Measurements from ENCODE around the gene WSCD1. TPM values are rescaled to one million over a fixed set of nuclear protein-coding genes. Genes with fewer than 3 reads are reported as not detected.

Gene WSCD1
- total and polyA plus RNA-seq, 2 of the 4 experiments (the other 2 are of a cell fraction), result 0.07 TPM; not detected in 1

GRCh38 chr17:6046931-6047330 lies 23.2 kb upstream of the WSCD1 start:
- Histone ChIP-seq H2AK9ac (replicated peaks; ENCODE audit: low read depth, low read length, poor library complexity) (no peak overlapping the region), H3K79me1 (ENCODE audit: low read depth in 1 of 2, low read length in 2 of 2) (no peaks in the 10 kb centered on the region), H2BK120ac (ENCODE audit: low read depth, low read length) (no peak overlapping the region), H4K5ac (ENCODE audit: low read depth, low read length) (no peak overlapping the region), H2BK5ac (ENCODE audit: low read depth, low read length, poor library complexity, severe bottlenecking) (no peak overlapping the region), H4K91ac (ENCODE audit: insufficient read depth, low read depth, low read length) (no peak overlapping the region), H2BK15ac (ENCODE audit: low read depth, low read length) (no peak overlapping the region), H3K27me3 (ENCODE audit: control insufficient read depth, insufficient read depth, low read length) (no peaks in the 10 kb centered on the region), H3K23ac (ENCODE audit: low read depth, low read length) (no peak overlapping the region), H4K8ac (ENCODE audit: low read depth in 2 of 2, low read length in 2 of 2) (no peak overlapping the region), H3K36me3 (ENCODE audit: control insufficient read depth, insufficient read depth, low read length) (no peaks in the 10 kb centered on the region), H3K4me3 (ENCODE audit: insufficient read depth, low read depth, low read length) (no peak overlapping the region), H2AK5ac (ENCODE audit: low read depth, low read length) (no peak overlapping the region), H4K20me1 (ENCODE audit: insufficient read depth, low read length) (no peaks in the 10 kb centered on the region), H3K27ac (ENCODE audit: insufficient read depth, low read length) (no peak overlapping the region), H2BK20ac (ENCODE audit: low read depth, low read length) (no peak overlapping the region), H3K9ac (ENCODE audit: low read depth, low read length) (no peak overlapping the region), H3K56ac (ENCODE audit: extremely low read depth, insufficient read depth, low read length) (no peak overlapping the region), H3K9me3 (ENCODE audit: control insufficient read depth, insufficient read depth, low read length) (no peaks in the 10 kb centered on the region), H3K9me1 (ENCODE audit: insufficient read depth, low read length) (no peaks in the 10 kb centered on the region), H3K4me1 (ENCODE audit: control insufficient read depth, insufficient read depth, low read length) (no peaks in the 10 kb centered on the region), H2AFZ (replicated peaks; ENCODE audit: low read length, poor library complexity) (no peak overlapping the region), H3K4ac (ENCODE audit: low read depth, low read length) (no peak overlapping the region), H3K14ac (replicated peaks; ENCODE audit: low read depth, low read length) (no peak overlapping the region), H3K18ac (ENCODE audit: low read depth, low read length) (no peak overlapping the region), H3K4me2 (ENCODE audit: low read depth, low read length) (no peak overlapping the region)
- WGBS, 2 experiments (ENCODE audit: extremely low coverage in 2 of 2, insufficient read length in 1 of 2), result no CpG with 5 or more reads among the region's 1 CpG
- POLR2A ChIA-PET (ENCODE audit: unreplicated experiment), result no interaction called here
- CTCF ChIA-PET, result no interaction called here
- ATAC-seq (ENCODE audit: low read depth) (no peak), DNase-seq (no peak)
- dilution Hi-C loops (cut with HindIII; ENCODE audit: low sequenced_read_pairs, unreplicated experiment), result no loop called here
- no TSS peak for BruUV-seq (replicated peaks)
- TF ChIP-seq MXI1 (IDR thresholded peaks at IDR 0.05; ENCODE audit: borderline replicate concordance, low read depth, low read length) (no peak), SMC3 (IDR thresholded peaks at IDR 0.05; ENCODE audit: low read depth, low read length) (no peak), RAD21 (IDR thresholded peaks at IDR 0.05; ENCODE audit: low read length) (no peak), RCOR1 (IDR thresholded peaks at IDR 0.05; ENCODE audit: insufficient replicate concordance, low read length) (no peak), MAZ (IDR thresholded peaks at IDR 0.05; ENCODE audit: borderline replicate concordance, low read depth, low read length) (no peak), CHD1 (IDR thresholded peaks at IDR 0.05; ENCODE audit: low read depth, low read length) (no peak), MAFK (IDR thresholded peaks at IDR 0.05; ENCODE audit: low read depth, low read length) (no peak), ELK1 (IDR thresholded peaks at IDR 0.05; ENCODE audit: borderline replicate concordance, low read depth, low read length) (no peak), POLR2A (IDR thresholded peaks at IDR 0.05; ENCODE audit: low read depth, low read length) (no peak), CEBPB (IDR thresholded peaks at IDR 0.05; ENCODE audit: low read depth, low read length) (no peak), USF2 (IDR thresholded peaks at IDR 0.05; ENCODE audit: low read depth, low read length) (no peak), RFX5 (IDR thresholded peaks at IDR 0.05; ENCODE audit: low read depth, low read length) (no peak), NFE2L2 (IDR thresholded peaks at IDR 0.05; ENCODE audit: low read depth, low read length) (no peak), FOS (IDR thresholded peaks at IDR 0.05; ENCODE audit: low read depth, low read length) (no peak), BHLHE40 (IDR thresholded peaks at IDR 0.05; ENCODE audit: low read depth, low read length) (no peak)
- TF ChIP-seq, protein P1, sequence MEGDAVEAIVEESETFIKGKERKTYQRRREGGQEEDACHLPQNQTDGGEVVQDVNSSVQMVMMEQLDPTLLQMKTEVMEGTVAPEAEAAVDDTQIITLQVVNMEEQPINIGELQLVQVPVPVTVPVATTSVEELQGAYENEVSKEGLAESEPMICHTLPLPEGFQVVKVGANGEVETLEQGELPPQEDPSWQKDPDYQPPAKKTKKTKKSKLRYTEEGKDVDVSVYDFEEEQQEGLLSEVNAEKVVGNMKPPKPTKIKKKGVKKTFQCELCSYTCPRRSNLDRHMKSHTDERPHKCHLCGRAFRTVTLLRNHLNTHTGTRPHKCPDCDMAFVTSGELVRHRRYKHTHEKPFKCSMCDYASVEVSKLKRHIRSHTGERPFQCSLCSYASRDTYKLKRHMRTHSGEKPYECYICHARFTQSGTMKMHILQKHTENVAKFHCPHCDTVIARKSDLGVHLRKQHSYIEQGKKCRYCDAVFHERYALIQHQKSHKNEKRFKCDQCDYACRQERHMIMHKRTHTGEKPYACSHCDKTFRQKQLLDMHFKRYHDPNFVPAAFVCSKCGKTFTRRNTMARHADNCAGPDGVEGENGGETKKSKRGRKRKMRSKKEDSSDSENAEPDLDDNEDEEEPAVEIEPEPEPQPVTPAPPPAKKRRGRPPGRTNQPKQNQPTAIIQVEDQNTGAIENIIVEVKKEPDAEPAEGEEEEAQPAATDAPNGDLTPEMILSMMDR (conservative IDR thresholded peaks at IDR 0.05; ENCODE audit: low read depth, low read length), result no peak
- in situ Hi-C loops (cut with MboI; ENCODE audit: low sequenced_read_pairs), result no loop called here
- intact Hi-C loops (cut with micrococcal nuclease), result loop anchor here (1.0 kb wide), 1 partner anchor 13 kb away; no protein-coding TSS in a partner anchor

All from IMR-90 (cell line).